Thyroid gland (tissue), 4 donors: ENCODE measurements around the gene DNTT. TPM values are rescaled to one million over a fixed set of nuclear protein-coding genes. Genes with fewer than 3 reads are reported as not detected.

ENCODE experiments used
- DNase-seq, 2 donors: peaks; one replicate each; pipeline ENCODE4 v3.0.0-alpha.2; 2019
- H3K27ac ChIP-seq, 3 donors: fragments of 200-600 bp; sonication (generic); 1 replicate in 2 of 3; 2 replicates in 1 of 3; pipeline ENCODE4 v1.5.1; 2016 to 2019; ENCODE audit warnings: mild to moderate bottlenecking in 1 of 3, moderate library complexity in 1 of 3
- H3K27me3 ChIP-seq: fragments of 200-600 bp; sonication (generic); one replicate; pipeline ENCODE4 v1.5.1; 2019
- H3K36me3 ChIP-seq, 2 donors: fragments of 200-600 bp; sonication (generic); one replicate each; pipeline ENCODE4 v1.5.1; 2016 to 2019
- H3K4me1 ChIP-seq, 2 donors: fragments of 200-600 bp; sonication (generic); one replicate each; pipeline ENCODE4 v1.5.1; 2017 to 2019
- H3K4me3 ChIP-seq, 3 donors: fragments of 200-600 bp; sonication (generic); replicated peaks in 1 of 3; 1 replicate in 2 of 3; 2 replicates in 1 of 3; pipeline ENCODE4 v1.5.1; 2016; ENCODE audit warnings: mild to moderate bottlenecking in 1 of 3
- H3K9me3 ChIP-seq: fragments of 200-600 bp; sonication (generic); one replicate; pipeline ENCODE4 v1.5.1; 2017
- CTCF ChIP-seq, 6 experiments: fragments of 200-600 bp in 3 of 6; fragments of 450-650 bp in 3 of 6; sonication (generic) in 3 of 6; IDR thresholded peaks; one replicate each; pipeline ENCODE4 v1.5.1; 2016 to 2019; ENCODE audit warnings: antibody characterized with exemption in 6 of 6, mild to moderate bottlenecking in 2 of 6, inconsistent platforms in 1 of 6, moderate library complexity in 1 of 6
- POLR2A ChIP-seq, 2 donors: fragments of 450-650 bp; IDR thresholded peaks; one replicate each; pipeline ENCODE4 v1.6.1; 2017; ENCODE audit warnings: antibody characterized with exemption in 2 of 2, mild to moderate bottlenecking in 2 of 2, moderate library complexity in 1 of 2
- WGBS, 2 donors: methylation state at CpG; one replicate each; pipeline ENCODE4 v1.1.5; 2017; 5-methylcytosine and 5-hydroxymethylcytosine counted together
- intact Hi-C: fragments of 100-400 bp; cut with DNase I; formaldehyde crosslinking; loops from one replicate; pipeline ENCODE4 v1.15.1; 2023
- total RNA-seq, 4 donors: library from RNA; depleted of rRNA; stranded (reverse); fragments of >200 nt; gene quantifications; one replicate each; pipeline ENCODE4 v1.2.3, GENCODE V29; 2016

Gene DNTT
- total RNA-seq, 4 donors from 2014 or later = 0.88 TPM; not detected in 3

GRCh38 chr10:96379758-96380157 lies 75.5 kb downstream of the DNTT start:
- no peak for DNase-seq
- H3K9me3 ChIP-seq = no peaks in the 10 kb centered on the region
- peaks cover 0 to 3% of the 10 kb centered on the region in 2 donors for H3K4me1 ChIP-seq
- intact Hi-C loops = loop anchor here (10.0 kb wide), 1 partner anchor 135 kb away; the partner anchor contains the start of gene TLL2
- WGBS, 2 donors = 66 to 86% methylated on average over 8 of the region's 8 CpGs
- H3K27ac ChIP-seq = no peak overlapping the region
- H3K36me3 ChIP-seq = no peaks in the 10 kb centered on the region
- TF ChIP-seq POLR2A (IDR thresholded peaks at IDR 0.05) (no peak), CTCF (IDR thresholded peaks at IDR 0.05) (no peak)
- H3K27me3 ChIP-seq = no peaks in the 10 kb centered on the region
- no peak overlapping the region for H3K4me3 ChIP-seq

- no peaks in the 10 kb centered on the region for H3K9me3 ChIP-seq
- H3K36me3 ChIP-seq = no peaks in the 10 kb centered on the region
- WGBS, 2 donors = 92 to 93% methylated on average over 7 of the region's 7 CpGs
- DNase-seq = no peak
- no peak for TF ChIP-seq CTCF (IDR thresholded peaks at IDR 0.05)
- TF ChIP-seq POLR2A (IDR thresholded peaks at IDR 0.05) = no peak
- no peak overlapping the region for H3K27ac ChIP-seq
- H3K4me3 ChIP-seq = no peak overlapping the region
- intact Hi-C loops = no loop called here
- no peaks in the 10 kb centered on the region for H3K4me1 ChIP-seq
- no peaks in the 10 kb centered on the region for H3K27me3 ChIP-seq
These were observed 76.6 kb downstream of the DNTT start for GRCh38 chr10:96380821-96381220.

GRCh38 chr10:96384506-96384905 lies 80.3 kb downstream of the DNTT start:
- no peak for DNase-seq
- Histone ChIP-seq H3K4me1 (peaks cover 6 to 11% of the 10 kb centered on the region in 2 donors), H3K27ac (no peak overlapping the region), H3K4me3 (no peak overlapping the region), H3K36me3 (no peaks in the 10 kb centered on the region), H3K27me3 (no peaks in the 10 kb centered on the region), H3K9me3 (no peaks in the 10 kb centered on the region)
- no peak for TF ChIP-seq CTCF (IDR thresholded peaks at IDR 0.05)
- no peak for TF ChIP-seq POLR2A (IDR thresholded peaks at IDR 0.05)
- WGBS, 2 donors = 68 to 81% methylated on average over 18 to 23 of the region's 25 CpGs
- intact Hi-C loops = no loop called here

GRCh38 chr10:96387161-96387560 lies 82.9 kb downstream of the DNTT start:
- no peak for TF ChIP-seq POLR2A (IDR thresholded peaks at IDR 0.05)
- TF ChIP-seq CTCF (IDR thresholded peaks at IDR 0.05) = no peak
- Histone ChIP-seq H3K36me3 (no peaks in the 10 kb centered on the region), H3K4me1 (peaks cover 14 to 18% of the 10 kb centered on the region in 2 donors), H3K27me3 (no peaks in the 10 kb centered on the region), H3K9me3 (no peaks in the 10 kb centered on the region), H3K4me3 (no peak overlapping the region), H3K27ac (no peak overlapping the region)
- no peak for DNase-seq
- 60 to 91% methylated on average over 2 of the region's 2 CpGs for WGBS, 2 donors
- intact Hi-C loops = no loop called here

GRCh38 chr10:96387601-96388000 lies 83.4 kb downstream of the DNTT start:
- H3K36me3 ChIP-seq = no peaks in the 10 kb centered on the region
- TF ChIP-seq POLR2A (IDR thresholded peaks at IDR 0.05) (no peak), CTCF (IDR thresholded peaks at IDR 0.05) (no peak)
- H3K9me3 ChIP-seq = no peaks in the 10 kb centered on the region
- no peak overlapping the region for H3K27ac ChIP-seq
- H3K27me3 ChIP-seq = no peaks in the 10 kb centered on the region
- intact Hi-C loops = no loop called here
- H3K4me1 ChIP-seq = peaks cover 14 to 18% of the 10 kb centered on the region in 2 donors
- H3K4me3 ChIP-seq = no peak overlapping the region
- 81 to 84% methylated on average over 7 of the region's 7 CpGs for WGBS, 2 donors
- no peak for DNase-seq

Other genes with a start within 250 kb of the DNTT start
- 10 to 100 TPM; 31.1 to 43.5 (median 35.5) TPM for gene ZNF518A, start 174.1 kb upstream of the DNTT start, total RNA-seq
- gene BLNK, start 32.9 kb upstream of the DNTT start, total RNA-seq = 10 to 100 TPM in 3 of 4 donors, 1 to 10 TPM in 1; 5.8 to 36.9 (median 25.7) TPM
- gene OPALIN, start 54.6 kb downstream of the DNTT start, total RNA-seq = not detected
- gene TLL2, start 209.5 kb downstream of the DNTT start, total RNA-seq = 1 to 10 TPM in 3 of 4 donors, under 1 TPM in 1; 0.13 to 2.4 (median 1.8) TPM